NCI-H1105 treated with DMSO at 0.1 percent for 48 hours (cell line): ENCODE data around the gene MRPL58.
"Not testable (repeated sequence)": the region's sequence is repeated elsewhere in the genome, so short reads cannot be mapped to it uniquely, and the experiment has no call there.

Experiments
- DNase-seq: peaks from one replicate; lab custom pipeline; 2025; lab: John Stamatoyannopoulos, UW

The MRPL58 gene

DNA sequence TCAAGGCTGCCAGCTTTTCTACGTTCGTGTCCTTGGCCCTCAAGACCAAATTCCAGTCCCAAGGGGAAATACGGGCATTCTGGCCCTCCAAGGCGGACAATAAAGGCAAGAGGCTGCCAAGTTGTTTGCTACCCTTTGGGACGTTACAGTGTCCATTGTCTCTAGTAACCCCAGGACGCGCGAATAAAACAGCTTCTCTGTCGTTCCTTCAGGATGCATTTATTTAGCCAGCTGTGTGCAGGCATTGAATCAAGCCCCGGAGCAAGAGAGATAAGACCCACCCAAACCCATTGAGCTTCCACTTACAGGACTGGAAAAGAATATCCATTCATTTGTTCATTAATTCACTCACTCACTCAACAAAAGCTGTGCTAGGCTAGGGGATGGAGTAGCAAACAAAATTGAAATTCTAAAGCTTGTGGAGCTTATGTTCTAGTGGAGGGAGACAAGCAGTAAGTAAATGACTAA lies 656 bp downstream of the MRPL58 start:
- no peak for DNase-seq

DNA sequence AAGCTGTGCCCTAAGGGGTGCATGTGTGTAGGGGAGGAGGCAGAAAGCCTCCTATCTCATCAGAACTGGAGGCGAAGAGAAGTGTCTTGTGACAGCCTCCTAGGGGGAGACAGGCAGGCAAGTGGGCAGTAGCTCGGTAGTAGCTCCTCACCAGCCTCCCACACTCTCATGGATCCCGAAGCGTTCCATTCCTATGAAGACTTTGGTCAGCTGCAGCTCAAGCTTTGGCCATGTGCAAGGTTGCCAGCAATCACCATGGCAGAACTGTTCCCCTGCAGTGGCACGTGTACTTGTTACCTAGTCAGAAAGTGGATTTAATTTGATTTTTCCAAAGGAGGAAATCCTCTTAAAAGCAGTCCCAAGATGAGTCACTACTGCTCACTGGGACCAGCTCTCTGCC lies 6.7 kb downstream of the MRPL58 start:
- no peak for DNase-seq

DNA sequence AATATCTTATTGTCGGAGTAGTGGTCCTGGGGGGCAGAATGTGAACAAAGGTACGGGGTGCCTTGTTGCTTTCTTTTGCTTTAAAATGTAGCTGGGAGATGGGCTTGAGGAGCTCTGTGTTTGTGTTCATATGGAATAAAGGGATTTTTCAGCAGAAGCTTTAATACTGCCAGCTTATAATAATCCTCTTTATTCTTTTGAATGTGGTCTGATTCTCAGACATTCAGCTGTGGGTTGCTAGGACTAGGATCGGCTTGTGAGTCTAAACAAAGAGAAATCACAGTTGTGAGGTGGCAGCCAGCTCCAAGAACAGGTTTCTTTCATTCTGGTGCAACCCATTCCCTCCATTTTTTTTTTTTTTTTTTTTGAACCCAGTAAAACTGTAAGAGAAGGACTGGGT lies 7.2 kb downstream of the MRPL58 start:
- DNase-seq = no peak

DNA sequence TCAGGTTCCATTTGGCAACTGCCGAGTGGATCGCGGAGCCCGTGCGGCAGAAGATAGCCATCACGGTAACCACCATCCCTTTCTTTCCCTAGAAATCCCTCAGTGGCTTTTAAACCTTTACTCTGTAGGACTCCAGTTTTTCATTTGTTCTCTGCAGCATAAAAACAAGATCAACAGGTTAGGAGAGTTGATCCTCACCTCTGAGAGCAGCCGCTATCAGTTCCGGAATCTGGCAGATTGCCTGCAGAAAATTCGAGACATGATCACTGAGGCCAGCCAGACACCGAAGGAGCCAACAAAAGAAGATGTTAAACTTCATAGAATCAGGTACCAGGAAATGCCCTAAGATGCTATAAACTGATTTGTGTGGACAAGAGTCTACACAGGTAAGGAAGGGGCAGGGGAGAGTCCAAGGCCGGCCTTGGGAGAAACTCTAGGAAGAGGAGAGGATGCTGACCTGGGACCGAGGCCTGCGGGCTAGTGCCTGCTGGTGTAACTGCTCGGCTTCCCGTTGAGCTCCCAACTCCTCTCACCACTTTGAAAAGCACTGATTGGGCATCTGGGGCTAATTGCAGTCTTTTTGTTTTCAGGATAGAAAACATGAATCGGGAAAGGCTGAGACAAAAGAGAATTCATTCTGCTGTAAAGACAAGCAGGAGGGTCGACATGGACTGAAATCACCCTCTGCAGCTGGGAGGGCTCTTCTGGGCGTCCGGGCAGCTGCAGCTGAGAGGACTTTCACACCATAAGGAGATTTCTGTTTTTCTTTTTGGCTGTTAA lies 8.1 kb downstream of the MRPL58 start:
- no peak for DNase-seq

DNA sequence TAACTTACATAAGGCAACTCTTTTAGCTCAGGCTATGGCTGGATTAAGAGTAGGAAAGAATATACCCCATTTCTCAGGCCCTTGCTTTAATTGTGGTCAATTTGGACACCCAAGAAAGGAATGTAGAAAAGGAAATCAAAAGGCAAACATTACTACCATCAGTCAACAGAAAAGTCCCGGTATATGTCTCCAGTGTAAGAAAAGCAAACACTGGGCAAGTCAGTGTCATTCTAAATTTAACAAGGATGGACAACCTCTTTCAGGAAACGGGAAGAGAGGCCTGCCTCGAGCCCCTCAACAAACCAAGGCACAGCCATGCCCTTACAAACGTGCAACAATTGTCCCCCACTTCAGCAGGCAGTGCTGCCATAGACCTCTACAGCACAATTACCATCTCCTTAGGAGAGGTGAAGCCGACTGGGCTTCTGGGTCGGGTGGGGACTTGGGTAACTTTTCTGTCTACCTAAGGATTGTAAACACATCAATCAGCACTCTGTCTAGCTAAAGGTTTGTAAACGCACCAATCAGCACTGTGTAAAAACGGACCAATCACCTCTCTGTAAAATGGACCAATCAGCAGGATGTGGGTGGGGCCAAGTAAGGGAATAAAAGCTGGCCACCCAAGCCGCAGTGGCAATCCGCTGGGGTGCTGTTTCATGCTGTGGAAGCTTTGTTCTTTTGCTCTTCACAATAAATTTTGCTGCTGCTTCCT lies 12.4 kb downstream of the MRPL58 start:
- no peak for DNase-seq

DNA sequence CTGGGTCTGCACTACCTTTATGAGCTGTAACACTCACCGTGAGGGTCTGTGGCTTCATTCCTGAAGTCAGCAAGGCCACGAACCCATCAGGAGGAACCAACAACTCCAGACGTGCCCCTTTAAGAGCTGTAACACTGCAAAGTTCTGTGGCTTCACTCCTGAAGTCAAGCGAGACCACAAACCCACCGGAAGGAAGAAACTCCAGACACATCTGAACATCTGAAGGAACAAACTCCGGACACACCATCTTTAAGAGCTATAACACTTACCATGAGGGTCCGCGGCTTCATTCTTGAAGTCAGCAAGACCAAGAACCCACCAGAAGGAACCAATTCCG lies 12.9 kb downstream of the MRPL58 start:
- not testable (repeated sequence) for DNase-seq

DNA sequence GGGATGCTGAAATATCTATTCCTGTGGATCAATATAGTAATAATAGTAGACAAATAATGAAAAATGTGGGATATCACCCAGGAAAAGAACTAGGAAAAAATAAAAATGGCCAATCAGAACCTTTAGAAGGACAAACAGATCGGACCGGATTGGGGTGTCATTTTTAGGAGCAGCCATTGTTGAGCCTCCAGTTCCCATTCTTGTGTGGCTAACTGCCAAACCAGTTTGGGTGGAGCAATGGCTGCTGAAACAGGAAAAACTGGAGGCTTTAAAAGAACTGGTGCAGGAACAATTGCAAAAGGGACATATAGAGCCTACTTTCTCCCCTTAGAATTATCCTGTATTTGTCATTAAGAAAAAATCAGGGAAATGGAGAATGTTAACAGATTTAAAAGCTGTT lies 14.2 kb downstream of the MRPL58 start:
- DNase-seq = not testable (repeated sequence)

DNA sequence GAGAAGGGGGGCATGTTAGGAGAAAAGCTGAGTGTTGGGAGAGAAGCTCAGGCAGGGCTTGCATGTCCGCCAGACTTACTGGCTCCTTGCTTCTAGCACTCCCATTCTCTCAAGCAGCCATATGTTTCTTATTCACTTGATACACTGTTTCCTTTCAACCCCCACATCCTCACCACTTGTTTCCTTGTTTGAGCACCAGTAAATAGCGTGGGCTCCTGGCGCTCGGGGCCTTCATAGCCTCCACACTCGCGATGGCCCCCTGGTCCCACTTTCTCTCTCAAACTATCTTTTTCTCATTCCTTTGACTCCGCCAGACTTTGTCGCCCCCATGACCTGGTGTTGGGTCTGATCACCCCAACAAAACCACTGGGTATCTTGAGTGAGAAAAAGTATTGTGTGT lies 17.7 kb downstream of the MRPL58 start:
- DNase-seq = no peak

DNA sequence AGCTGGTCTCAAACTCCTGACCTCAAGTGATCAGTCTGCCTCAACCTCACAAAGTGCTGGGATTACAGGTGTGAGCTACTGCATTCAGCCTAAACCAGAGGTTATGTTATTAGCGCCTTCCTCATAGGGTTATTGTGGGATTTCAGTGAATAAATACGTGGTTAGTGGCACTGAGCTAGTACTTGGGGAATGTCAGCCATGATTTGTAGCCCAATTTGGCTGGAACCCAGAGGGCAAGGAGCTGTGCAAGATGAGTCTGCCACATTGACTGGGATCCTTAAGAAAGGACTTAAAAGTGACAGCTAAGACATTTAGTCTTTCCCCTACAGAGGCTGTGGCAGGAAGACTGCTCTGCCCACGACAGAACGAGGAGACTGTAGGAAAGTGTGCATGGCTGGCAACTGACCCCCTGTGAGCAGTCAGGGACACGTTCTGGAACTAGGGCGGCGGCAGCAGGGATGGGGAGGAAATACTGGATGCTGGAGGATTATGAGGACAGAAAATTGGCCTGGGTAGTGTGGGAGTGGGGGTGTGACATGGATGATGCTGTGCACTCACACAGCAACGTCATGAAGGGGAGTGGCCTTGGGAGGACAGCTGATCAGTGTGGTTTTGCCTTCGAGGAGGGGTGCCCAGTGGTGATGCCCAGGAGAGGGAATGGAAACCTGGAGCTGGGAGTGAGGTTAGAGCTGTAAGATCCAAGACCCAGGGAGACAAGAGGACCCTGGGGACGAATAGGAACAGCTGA lies 19.7 kb downstream of the MRPL58 start:
- peak; percentile 79 for DNase-seq

DNA sequence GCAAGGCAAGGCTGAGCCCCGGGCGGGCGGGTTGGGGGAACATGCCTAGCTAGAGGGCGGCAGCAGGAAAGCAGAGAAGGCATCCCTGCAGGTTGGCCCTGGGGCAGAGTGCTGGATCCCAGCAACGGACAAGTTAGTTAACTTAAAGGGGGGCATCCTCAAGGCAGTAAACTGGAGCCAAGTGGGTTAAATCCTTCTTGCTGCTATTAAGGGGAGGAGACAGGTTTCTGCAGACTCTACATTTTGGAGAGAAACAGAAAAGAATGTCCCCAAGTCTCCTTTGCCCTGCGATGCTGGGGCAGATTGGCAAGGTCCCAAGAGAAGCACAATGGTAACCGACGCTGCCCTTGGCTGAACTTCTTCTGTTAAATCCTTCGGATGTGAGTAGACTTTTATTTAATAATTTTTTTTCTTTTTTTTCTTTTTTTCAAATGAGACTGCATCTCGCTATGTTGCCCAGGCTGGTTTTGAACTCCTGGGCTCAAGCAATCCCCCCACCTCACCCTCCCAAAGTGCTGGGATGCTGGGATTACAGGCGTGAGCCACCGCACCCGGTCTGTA lies 20.3 kb downstream of the MRPL58 start:
- DNase-seq = peak; percentile 22

DNA sequence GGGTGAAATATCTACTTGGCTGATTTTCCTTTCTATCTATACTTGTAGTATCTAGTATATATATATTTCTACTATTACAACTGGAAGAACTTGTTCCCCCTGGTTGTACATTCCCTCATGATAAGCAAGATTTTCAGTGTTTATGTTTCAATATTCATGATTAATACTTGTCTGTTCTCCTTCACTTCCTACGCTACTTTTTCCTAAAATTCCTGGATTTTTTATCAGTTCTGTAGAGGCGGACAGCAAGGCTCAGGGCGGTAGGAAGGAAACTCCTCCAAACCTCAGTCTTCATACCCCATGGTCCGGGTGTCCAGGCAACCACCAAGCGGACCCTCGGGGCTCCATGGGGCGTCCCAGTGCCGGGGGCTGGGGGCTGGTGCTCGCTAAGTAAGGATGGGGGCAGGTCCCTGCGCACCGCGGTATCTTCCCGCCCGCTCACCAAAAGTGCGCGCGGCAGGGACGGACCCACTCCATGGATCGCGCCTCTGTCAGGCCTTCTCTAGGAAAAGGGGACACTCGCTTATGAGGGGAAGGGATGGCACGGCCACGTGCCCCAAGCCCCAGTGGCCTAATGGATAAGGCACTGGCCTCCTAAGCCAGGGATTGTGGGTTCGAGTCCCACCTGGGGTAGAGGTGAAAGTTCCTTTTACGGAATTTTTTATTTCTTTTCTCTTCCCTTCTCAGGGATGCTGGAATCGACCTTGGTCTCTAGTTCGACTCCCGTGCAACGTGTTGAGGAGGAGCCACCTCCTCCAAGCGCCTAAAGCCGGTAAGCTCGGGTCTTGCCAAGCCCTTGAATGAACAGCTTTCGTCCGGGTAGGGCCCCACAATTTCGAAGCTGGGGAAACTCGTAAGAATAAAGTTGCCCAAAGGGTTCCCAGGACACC lies 21.1 kb downstream of the MRPL58 start:
- peak; percentile 76 for DNase-seq

DNA sequence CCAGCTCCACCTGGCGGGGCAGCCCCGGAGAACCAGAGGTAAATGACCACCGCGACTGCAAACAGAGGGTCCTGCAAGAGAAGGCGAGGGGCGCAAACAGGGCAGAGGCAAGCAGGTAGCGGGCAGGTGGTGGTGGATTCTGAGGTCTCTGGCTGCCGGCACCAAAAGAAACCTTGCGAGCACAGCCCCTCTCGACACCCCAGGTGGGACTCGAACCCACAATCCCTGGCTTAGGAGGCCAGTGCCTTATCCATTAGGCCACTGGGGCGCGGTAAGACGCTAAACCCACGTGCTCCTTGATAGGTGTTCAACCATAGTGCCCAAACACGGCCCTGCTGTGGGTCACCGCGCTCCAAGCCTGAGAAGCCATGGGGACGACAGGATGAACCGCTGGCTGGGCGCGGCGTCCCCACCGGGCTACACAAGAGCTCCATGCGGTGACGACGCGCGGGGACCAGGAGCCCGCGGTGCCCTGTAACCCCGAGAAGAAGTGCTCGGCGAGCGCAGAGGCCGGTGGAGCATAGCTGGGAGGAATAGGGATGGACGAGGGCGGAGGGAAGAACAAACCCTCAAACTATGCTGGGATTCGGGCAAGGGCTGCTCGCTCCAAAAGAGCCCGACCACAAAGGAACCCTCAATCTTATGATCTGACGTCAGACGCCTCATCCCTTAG lies 21.9 kb downstream of the MRPL58 start:
- peak; percentile 73 for DNase-seq

DNA sequence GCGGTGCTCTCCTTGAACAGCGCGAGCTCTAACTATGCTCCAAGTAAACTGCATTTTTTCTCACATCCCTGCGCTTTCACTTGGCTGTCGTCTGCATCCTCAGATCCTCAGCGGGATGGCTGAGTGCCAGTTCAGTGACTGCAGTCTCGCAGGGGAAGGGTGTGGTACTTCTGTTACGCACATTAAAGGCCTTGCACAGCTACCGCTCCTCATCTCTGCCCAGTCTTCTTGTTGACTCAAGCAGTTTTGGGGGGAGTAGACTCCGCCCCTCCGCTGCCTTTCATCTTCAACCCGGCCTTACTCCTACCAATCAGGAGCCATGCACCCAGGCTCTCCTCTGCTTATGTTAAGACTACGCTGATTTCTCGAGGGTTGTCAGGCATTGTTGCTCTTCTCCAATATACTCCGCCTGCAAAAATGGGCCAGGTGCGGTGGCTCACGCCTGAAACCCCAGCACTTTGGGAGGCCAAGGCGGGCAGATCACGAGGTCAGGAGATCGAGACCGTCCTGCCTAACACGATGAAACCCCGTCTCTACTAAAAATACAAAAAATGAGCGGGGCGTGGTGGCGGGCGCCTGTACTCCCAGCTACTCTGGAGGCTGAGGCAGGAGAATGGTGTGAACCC lies 24.3 kb downstream of the MRPL58 start:
- DNase-seq = peak; percentile 76

DNA sequence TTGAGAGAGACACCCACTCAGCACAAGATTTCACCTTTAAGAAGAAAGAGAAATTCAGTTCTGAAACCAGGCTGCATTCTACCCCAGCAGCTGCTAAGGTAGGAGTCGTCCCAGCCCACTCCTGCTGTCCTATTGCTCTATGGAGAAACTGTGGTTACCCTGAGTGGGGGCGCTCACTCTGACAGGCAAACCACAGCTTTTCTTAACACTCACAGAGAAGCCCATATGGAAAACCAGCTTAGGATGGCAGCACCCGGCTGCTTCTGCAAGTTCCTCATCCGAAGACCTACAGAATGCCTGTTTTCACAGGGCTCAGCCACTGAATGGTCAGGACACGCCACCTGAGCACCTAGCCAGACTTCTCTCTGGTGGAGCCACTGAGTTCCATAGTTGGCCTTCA lies 26.8 kb downstream of the MRPL58 start:
- DNase-seq = no peak

DNA sequence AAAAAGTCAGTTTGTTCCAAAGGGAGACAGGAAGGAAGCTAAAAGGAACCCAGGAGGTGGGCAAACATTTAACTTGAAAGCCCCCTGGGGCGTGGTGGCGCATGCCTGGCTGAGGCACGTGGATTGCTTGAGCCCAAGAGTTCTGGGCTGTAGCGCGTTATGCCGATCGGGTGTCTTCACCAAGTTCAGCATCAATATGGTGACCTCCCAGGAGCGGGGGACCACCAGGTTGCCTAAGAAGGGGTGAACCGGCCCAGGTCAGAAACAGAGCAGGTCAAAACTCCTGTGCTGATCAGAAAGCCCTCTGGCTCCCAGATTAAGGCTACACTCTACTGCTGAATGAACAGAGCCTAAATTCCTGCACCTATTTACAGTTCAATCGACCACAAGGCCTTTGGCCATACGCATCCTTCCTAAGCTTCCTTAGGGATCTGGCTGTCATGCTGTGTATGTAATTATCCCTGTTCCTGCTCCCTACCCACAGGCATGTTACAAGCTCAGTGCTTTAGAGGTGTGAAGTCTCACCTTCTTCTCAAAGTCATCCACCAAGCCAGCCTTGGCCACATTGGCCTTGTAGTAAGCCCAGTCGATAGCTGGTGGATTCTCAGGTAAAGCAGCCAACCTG lies 29.3 kb downstream of the MRPL58 start:
- no peak for DNase-seq

DNA sequence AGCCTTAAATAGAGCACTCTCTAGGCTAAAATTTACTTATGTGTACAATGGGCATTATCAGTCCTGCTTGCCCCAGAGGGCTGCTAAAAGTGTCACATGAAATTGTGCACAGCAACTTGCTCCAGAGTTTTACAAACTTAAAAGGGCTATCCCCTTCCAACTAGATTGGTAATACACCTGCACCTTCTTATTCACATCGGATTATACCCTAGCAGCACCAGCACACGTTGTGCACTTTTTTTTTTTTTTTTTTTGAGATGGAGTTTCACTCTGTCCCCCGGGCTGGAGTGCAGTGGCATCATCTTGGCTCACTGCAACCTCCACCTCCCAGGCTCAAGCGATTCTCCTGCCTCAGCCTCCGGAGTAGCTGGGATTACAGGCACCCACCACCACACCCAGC lies 31.3 kb downstream of the MRPL58 start:
- DNase-seq = not testable (repeated sequence)

DNA sequence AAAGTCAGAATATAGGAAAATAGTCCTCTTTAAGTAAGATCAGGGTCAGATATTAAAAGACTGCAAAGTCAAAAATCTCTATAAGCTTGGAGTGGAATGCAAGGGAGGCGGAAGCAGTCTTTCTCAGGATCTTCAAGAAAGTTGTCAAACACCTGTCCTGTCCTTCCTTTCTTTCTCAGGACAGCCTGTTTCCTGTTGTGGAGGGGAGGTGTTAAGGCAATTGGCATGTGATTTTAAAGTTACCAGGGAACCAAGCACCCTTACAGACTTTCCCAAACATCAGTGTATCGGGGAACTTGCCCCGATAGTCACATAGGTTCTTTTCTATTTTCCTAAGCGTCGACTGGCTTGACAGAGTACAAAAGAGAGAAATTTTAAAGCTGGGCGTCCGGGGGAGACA lies 32.2 kb downstream of the MRPL58 start:
- no peak for DNase-seq

DNA sequence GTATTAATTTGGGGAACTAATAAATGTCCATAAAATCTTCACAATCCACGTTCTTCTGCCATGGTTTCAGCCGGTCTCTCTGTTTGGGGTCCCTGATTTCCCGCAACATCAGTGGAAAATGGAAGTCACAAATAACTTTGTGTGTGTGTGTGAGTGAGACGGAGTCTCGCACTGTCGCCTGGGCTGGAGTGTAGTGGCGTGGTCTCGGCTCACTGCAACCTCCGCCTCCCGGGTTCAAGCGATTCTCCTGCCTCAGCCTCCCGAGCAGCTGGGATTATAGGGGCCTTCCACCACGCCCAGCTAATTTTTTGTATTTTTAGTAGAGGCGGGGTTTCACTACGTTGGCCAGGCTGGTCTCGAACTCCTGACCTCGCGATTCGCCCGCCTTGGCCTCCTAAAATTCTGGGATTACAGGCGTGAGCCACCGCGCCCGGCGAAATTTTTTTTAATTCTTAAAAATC lies 33.5 kb downstream of the MRPL58 start:
- not testable (repeated sequence) for DNase-seq

DNA sequence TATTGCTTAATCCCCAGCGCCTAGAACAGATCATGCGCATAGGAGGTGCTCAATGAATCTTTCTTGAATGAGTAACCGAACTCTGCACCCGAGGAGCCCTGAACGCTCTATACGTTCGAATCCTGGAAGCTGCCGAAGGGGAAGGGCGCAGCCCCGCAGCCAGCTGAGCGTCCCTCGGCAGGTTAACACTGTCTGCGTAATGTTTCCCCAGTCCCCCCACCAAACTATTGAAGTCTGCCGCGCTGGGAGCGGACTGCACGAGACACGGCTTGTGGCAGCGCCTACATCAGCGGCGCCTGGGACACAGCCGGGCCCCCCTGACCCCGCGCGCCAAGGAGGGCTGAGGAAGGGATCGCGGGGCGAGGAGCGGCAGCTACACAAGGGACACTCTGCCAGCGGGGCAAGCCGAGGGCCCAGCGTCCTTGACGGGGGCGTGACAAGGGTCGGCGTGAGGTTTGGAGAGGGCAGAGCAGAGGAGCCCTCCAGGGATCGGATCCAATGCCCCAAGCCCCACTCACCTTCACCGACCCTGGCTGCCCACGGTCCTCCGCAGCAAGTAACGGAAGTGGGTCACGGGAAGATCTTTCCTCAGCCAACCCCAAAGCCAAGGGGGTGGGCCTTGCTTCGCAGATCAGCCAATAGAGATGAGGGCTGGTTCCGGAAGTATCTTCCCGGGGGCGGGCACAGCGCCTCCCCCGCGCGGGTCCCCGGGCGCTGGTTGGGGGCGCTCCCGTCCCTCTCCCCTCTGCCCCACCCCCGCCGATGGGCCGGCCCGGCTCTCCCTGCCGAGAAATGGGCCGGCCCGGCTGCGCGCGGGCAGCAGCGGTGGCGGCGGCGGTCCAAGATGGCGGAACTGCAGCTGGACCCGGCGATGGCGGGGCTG lies 34.2 kb downstream of the MRPL58 start, which contains the start of the genes ATP5PD and KCTD2:
Gene ATP5PD, minus strand, starts transcription at position 563 of the 883 bp plus-strand sequence. CDS start 4,319 bp downstream, outside the sequence.
Gene KCTD2, plus strand, starts transcription at position 819 of the 883 bp plus-strand sequence. Its CDS starts 26 bp downstream, at position 845.
- DNase-seq = peak; percentile 92
